SK-N-MC (cell line): ENCODE results near the gene SLC39A11.
"Not testable (repeated sequence)": the region's sequence is repeated elsewhere in the genome, so short reads cannot be mapped to it uniquely, and the experiment has no call there.

ENCODE experiments used
- DNase-seq: peaks from one replicate; pipeline ENCODE4 v3.0.0-alpha.2; 2011; ENCODE audit warnings: low read depth, low spot score
- H3K27ac ChIP-seq: fragments of 200-600 bp; sonication (generic); 2 replicates; pipeline ENCODE4 v1.5.1; 2016; ENCODE audit warnings: mixed run types
- H3K36me3 ChIP-seq: fragments of 200-600 bp; sonication (generic); 2 replicates; pipeline ENCODE4 v1.6.1; 2017; ENCODE audit warnings: antibody characterized with exemption, low read length, mixed read lengths; ENCODE audit not compliant: insufficient read depth
- H3K4me3 ChIP-seq: fragments of 200-600 bp; sonication (generic); 2 replicates; pipeline ENCODE4 v1.5.1; 2016
- H3K9ac ChIP-seq: fragments of 200-600 bp; sonication (generic); 2 replicates; pipeline ENCODE4 v1.8.0; 2017; ENCODE audit warnings: mixed run types, mixed read lengths; ENCODE audit not compliant: insufficient read length
- H3K9me3 ChIP-seq: fragments of 200-600 bp; sonication (generic); 2 replicates; pipeline ENCODE4 v1.6.1; 2017; ENCODE audit warnings: low read depth, mild to moderate bottlenecking, antibody characterized with exemption, low read length, moderate library complexity, mixed read lengths
- EZH2 ChIP-seq: fragments of 200-600 bp; sonication (generic); IDR thresholded peaks from one replicate; pipeline ENCODE4 v1.6.1; 2017; ENCODE audit warnings: antibody characterized with exemption
- FOXP2 ChIP-seq: optimal IDR thresholded peaks from 2 replicates; pipeline ENCODE3; 2011; ENCODE audit warnings: mild to moderate bottlenecking, moderate library complexity; ENCODE audit not compliant: insufficient read depth; ENCODE audit errors: extremely low read length, control extremely low read depth
- POLR2AphosphoS5 ChIP-seq: IDR thresholded peaks from 2 replicates; pipeline ENCODE4 v1.6.1; 2012; ENCODE audit warnings: mild to moderate bottlenecking, low read depth, low read length, borderline replicate concordance

Gene SLC39A11

GRCh38 chr17:72775919-72776318 lies 316.6 kb downstream of the SLC39A11 start:
- Histone ChIP-seq H3K27ac (no peak overlapping the region), H3K9ac (no peak overlapping the region), H3K9me3 (no peaks in the 10 kb centered on the region), H3K4me3 (no peak overlapping the region), H3K36me3 (no peaks in the 10 kb centered on the region)
- no peak for DNase-seq
- TF ChIP-seq POLR2AphosphoS5, result no peak
- no peak for TF ChIP-seq FOXP2
- TF ChIP-seq EZH2, result no peak

DNA sequence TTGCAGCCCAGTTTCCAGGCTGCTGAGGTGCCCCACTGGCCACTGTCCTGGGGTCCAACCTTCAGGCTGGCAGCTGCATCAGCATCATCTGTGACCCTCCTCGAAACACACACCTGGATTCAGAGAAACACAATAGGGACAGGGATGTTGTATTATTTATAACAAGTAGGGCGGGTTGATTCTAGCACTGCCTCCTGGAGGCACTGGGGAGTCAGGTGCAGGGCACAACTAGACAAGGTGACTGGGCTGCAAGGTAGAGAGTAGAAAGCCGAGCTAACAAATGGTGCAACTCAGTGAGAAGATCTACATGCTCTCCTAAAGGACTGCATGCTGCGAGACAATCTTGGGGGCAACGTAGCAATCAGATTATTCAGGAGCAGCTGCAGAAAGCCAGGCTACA lies 317.3 kb downstream of the SLC39A11 start:
- Histone ChIP-seq H3K27ac (no peak overlapping the region), H3K9ac (no peak overlapping the region), H3K9me3 (no peaks in the 10 kb centered on the region), H3K4me3 (no peak overlapping the region), H3K36me3 (no peaks in the 10 kb centered on the region)
- TF ChIP-seq POLR2AphosphoS5, result no peak
- no peak for DNase-seq

- Histone ChIP-seq H3K27ac (no peak overlapping the region), H3K9ac (no peak overlapping the region), H3K36me3 (no peaks in the 10 kb centered on the region), H3K9me3 (no peaks in the 10 kb centered on the region), H3K4me3 (no peak overlapping the region)
- TF ChIP-seq FOXP2 (no peak), POLR2AphosphoS5 (no peak), EZH2 (no peak)
- DNase-seq, result no peak
Observed at GRCh38 chr17:72774236-72774635, 318.3 kb downstream of the SLC39A11 start.

DNA sequence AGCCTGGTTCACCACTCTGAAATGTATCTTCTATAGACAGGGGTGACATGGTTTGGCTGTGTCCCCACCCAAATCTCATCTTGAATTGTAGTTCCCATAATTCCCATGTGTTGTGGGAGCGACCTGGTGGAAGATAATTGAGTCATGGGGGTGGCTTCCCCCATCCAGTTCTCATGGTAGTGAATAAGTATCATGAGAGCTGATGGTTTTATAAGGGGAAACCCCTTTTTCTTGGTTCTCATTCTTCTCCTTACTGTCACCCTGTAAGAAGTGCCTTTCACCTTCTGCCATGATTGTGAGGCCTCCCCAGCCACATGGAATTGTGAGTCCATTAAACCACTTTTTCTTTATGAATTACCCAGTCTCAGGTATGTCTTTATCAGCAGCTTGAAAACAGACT lies 319.3 kb downstream of the SLC39A11 start:
- H3K9ac ChIP-seq, H3K4me3 ChIP-seq, H3K9me3 ChIP-seq, H3K36me3 ChIP-seq, H3K27ac ChIP-seq, DNase-seq: not testable (repeated sequence)

- Histone ChIP-seq H3K27ac (no peak overlapping the region), H3K9me3 (no peaks in the 10 kb centered on the region), H3K9ac (no peak overlapping the region), H3K36me3 (no peaks in the 10 kb centered on the region), H3K4me3 (no peak overlapping the region)
- TF ChIP-seq FOXP2, result no peak
- no peak for TF ChIP-seq EZH2
- no peak for TF ChIP-seq POLR2AphosphoS5
- DNase-seq, result no peak
Observed at GRCh38 chr17:72772331-72772821, 320.1 kb downstream of the SLC39A11 start.

- Histone ChIP-seq H3K4me3 (no peak overlapping the region), H3K9ac (no peak overlapping the region), H3K27ac (no peak overlapping the region), H3K36me3 (no peaks in the 10 kb centered on the region), H3K9me3 (no peaks in the 10 kb centered on the region)
- no peak for DNase-seq
- TF ChIP-seq FOXP2 (no peak), EZH2 (no peak), POLR2AphosphoS5 (no peak)
Observed at GRCh38 chr17:72771734-72772133, 320.8 kb downstream of the SLC39A11 start.

DNA sequence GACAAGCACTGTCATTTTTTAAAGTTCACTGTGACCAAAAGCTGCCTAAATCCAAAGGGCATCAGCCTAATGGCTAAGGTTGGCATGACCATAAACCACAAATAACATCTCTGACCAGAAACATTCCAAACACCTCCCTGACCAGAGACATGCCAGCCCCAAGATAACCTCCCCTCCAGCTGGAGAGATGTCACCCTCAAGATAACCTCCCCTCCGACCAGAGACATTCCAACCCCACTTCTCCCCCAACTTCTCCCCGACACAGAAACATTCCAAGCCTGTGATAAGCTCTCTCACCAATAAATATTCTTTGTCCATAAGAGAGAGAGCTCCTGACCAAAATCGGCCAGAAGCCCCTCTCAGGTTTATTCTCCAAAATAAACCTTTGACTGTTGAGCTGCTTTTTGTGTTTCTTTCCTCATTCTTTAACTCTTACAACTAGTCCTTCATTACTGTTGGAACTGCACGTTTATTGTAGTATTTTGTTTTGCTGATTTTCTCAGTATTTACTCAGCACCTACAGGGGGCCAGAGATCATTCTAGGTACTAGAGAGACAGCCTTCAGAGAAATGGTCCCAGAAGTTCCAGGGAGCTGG lies 325.6 kb downstream of the SLC39A11 start:
- no peak for TF ChIP-seq FOXP2
- TF ChIP-seq POLR2AphosphoS5, result no peak
- TF ChIP-seq EZH2, result no peak
- no peak overlapping the region for H3K4me3 ChIP-seq
- DNase-seq, result no peak
- H3K9me3 ChIP-seq, result no peaks in the 10 kb centered on the region
- no peak overlapping the region for H3K27ac ChIP-seq
- H3K36me3 ChIP-seq, result no peaks in the 10 kb centered on the region
- no peak overlapping the region for H3K9ac ChIP-seq

- DNase-seq, result no peak
- Histone ChIP-seq H3K27ac (no peak overlapping the region), H3K9me3 (no peaks in the 10 kb centered on the region), H3K36me3 (no peaks in the 10 kb centered on the region), H3K4me3 (no peak overlapping the region), H3K9ac (no peak overlapping the region)
- TF ChIP-seq EZH2, result no peak
- no peak for TF ChIP-seq POLR2AphosphoS5
- TF ChIP-seq FOXP2, result no peak
Observed at GRCh38 chr17:72765368-72766153, 326.9 kb downstream of the SLC39A11 start.

- no peak for TF ChIP-seq POLR2AphosphoS5
- no peak for TF ChIP-seq FOXP2
- no peak for TF ChIP-seq EZH2
- no peak overlapping the region for H3K27ac ChIP-seq
- no peaks in the 10 kb centered on the region for H3K9me3 ChIP-seq
- no peak overlapping the region for H3K9ac ChIP-seq
- H3K4me3 ChIP-seq, result no peak overlapping the region
- no peaks in the 10 kb centered on the region for H3K36me3 ChIP-seq
- no peak for DNase-seq
Observed at GRCh38 chr17:72764632-72765041, 327.9 kb downstream of the SLC39A11 start.
